ENCODE results near the gene MEGF11. TPM values are rescaled to one million over a fixed set of nuclear protein-coding genes. Genes with fewer than 3 reads are reported as not detected.

Gene MEGF11
- polyA plus RNA-seq, 1 of the 3 experiments (the other 2 are of a cell fraction) = not detected

DNA sequence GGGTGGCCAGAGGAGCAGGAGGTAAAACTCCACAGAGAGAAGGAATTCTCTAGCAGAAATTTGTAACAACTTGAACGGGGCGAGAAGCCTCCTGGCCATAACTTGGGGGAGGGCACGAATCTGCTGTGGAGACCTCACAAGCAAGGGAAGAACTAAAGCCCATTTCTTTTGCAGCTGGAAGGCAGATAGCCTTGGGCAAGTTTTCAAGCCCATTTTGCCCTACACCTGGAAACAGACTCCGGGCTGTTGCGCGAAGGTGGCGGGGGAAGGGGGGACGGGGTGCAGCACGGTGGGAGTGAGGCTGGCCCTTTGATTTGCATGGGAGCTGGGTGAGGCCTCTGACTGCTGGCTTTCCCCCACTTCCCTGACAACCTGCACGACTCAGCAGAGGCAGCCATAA lies 168.8 kb downstream of the MEGF11 start:
- H4K20me1 ChIP-seq (ENCODE audit: insufficient read depth) = no peaks in the 10 kb centered on the region
- no peak overlapping the region for H3K4me3 ChIP-seq (ENCODE audit: low read depth in 2 of 2, low read length in 1 of 2)
- ChIA-PET POLR2A (no interaction called here), CTCF (interaction anchor here (0.7 to 1.0 kb wide), 2 partner anchors 47 to 102 kb away, joined by 3 read pairs; no protein-coding TSS in a partner anchor)
- no peak for TF ChIP-seq RCOR1 (IDR thresholded peaks at IDR 0.05; ENCODE audit: low read length)
- TF ChIP-seq CHD2 (IDR thresholded peaks at IDR 0.05; ENCODE audit: low read length, partially characterized antibody) = no peak
- no peak for TF ChIP-seq CTCF (IDR thresholded peaks at IDR 0.05)
- TF ChIP-seq, protein P1, sequence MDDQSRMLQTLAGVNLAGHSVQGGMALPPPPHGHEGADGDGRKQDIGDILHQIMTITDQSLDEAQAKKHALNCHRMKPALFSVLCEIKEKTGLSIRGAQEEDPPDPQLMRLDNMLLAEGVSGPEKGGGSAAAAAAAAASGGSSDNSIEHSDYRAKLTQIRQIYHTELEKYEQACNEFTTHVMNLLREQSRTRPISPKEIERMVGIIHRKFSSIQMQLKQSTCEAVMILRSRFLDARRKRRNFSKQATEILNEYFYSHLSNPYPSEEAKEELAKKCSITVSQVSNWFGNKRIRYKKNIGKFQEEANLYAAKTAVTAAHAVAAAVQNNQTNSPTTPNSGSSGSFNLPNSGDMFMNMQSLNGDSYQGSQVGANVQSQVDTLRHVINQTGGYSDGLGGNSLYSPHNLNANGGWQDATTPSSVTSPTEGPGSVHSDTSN (IDR thresholded peaks at IDR 0.05) = no peak
- no peak for TF ChIP-seq EP300 (IDR thresholded peaks at IDR 0.05; ENCODE audit: borderline replicate concordance in 1 of 2, low read depth in 1 of 2, low read length in 1 of 2)
- TF ChIP-seq, protein P2, sequence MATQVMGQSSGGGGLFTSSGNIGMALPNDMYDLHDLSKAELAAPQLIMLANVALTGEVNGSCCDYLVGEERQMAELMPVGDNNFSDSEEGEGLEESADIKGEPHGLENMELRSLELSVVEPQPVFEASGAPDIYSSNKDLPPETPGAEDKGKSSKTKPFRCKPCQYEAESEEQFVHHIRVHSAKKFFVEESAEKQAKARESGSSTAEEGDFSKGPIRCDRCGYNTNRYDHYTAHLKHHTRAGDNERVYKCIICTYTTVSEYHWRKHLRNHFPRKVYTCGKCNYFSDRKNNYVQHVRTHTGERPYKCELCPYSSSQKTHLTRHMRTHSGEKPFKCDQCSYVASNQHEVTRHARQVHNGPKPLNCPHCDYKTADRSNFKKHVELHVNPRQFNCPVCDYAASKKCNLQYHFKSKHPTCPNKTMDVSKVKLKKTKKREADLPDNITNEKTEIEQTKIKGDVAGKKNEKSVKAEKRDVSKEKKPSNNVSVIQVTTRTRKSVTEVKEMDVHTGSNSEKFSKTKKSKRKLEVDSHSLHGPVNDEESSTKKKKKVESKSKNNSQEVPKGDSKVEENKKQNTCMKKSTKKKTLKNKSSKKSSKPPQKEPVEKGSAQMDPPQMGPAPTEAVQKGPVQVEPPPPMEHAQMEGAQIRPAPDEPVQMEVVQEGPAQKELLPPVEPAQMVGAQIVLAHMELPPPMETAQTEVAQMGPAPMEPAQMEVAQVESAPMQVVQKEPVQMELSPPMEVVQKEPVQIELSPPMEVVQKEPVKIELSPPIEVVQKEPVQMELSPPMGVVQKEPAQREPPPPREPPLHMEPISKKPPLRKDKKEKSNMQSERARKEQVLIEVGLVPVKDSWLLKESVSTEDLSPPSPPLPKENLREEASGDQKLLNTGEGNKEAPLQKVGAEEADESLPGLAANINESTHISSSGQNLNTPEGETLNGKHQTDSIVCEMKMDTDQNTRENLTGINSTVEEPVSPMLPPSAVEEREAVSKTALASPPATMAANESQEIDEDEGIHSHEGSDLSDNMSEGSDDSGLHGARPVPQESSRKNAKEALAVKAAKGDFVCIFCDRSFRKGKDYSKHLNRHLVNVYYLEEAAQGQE (IDR thresholded peaks at IDR 0.05; ENCODE audit: low read depth, low read length) = no peak
- no peak for TF ChIP-seq TEAD4 (IDR thresholded peaks at IDR 0.05; ENCODE audit: borderline replicate concordance, insufficient read depth)
- TF ChIP-seq, protein P3, sequence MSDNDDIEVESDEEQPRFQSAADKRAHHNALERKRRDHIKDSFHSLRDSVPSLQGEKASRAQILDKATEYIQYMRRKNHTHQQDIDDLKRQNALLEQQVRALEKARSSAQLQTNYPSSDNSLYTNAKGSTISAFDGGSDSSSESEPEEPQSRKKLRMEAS (IDR thresholded peaks at IDR 0.05; ENCODE audit: low read depth) = no peak
- TF ChIP-seq ELF1 (IDR thresholded peaks at IDR 0.05) = no peak
- TF ChIP-seq MXI1 (IDR thresholded peaks at IDR 0.05; ENCODE audit: low read depth, low read length) = no peak
- no peak for TF ChIP-seq FOXJ3 (CRISPR knock-in tag; IDR thresholded peaks at IDR 0.05)
- no peak for TF ChIP-seq TCF12 (IDR thresholded peaks at IDR 0.05)
- no peak for TF ChIP-seq RAD21 (IDR thresholded peaks at IDR 0.05; ENCODE audit: low read length)
- no peak for TF ChIP-seq RFX5 (IDR thresholded peaks at IDR 0.05; ENCODE audit: low read length)
- TF ChIP-seq NFIC (IDR thresholded peaks at IDR 0.05; ENCODE audit: borderline replicate concordance) = no peak
- no peak for TF ChIP-seq YY1 (IDR thresholded peaks at IDR 0.05; ENCODE audit: low read depth)
- no peak for TF ChIP-seq NRF1 (IDR thresholded peaks at IDR 0.05; ENCODE audit: low read depth, low read length)
- no peak for TF ChIP-seq RXRA (IDR thresholded peaks at IDR 0.05; ENCODE audit: borderline replicate concordance, low read depth)
- TF ChIP-seq, protein P4, sequence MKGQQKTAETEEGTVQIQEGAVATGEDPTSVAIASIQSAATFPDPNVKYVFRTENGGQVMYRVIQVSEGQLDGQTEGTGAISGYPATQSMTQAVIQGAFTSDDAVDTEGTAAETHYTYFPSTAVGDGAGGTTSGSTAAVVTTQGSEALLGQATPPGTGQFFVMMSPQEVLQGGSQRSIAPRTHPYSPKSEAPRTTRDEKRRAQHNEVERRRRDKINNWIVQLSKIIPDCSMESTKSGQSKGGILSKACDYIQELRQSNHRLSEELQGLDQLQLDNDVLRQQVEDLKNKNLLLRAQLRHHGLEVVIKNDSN (IDR thresholded peaks at IDR 0.05; ENCODE audit: borderline replicate concordance, low read depth) = no peak
- TF ChIP-seq GATA2 (CRISPR knock-in tag; IDR thresholded peaks at IDR 0.05) = no peak
- DNase-seq = no peak
- peaks cover 3% of the 10 kb centered on the region for H3F3A ChIP-seq (replicated peaks; ENCODE audit: insufficient read depth)
- no peak overlapping the region for H2AFZ ChIP-seq (ENCODE audit: low read depth)
- H3K4me2 ChIP-seq = no peak overlapping the region
- H3K9me3 ChIP-seq = no peaks in the 10 kb centered on the region
- H3K36me3 ChIP-seq (replicated peaks in 1 of 2; ENCODE audit: control insufficient read depth in 1 of 2, insufficient read depth in 2 of 2, low read length in 1 of 2) = no peaks in the 10 kb centered on the region
- H3K27me3 ChIP-seq (ENCODE audit: insufficient read depth) = no peaks in the 10 kb centered on the region; the same call in 1 of the 2 replicates
- H3K27ac ChIP-seq (ENCODE audit: low read depth in 2 of 2, low read length in 1 of 2) = no peak overlapping the region
- H3K79me2 ChIP-seq (ENCODE audit: insufficient read depth) = no peaks in the 10 kb centered on the region
- H3K4me1 ChIP-seq (ENCODE audit: control insufficient read depth in 1 of 2, insufficient read depth in 2 of 2, low read depth in 1 of 2, low read length in 1 of 2) = peaks cover 0 to 20% of the 10 kb centered on the region in 2 experiments; a peak in 2 of 4 replicates
- H3K9ac ChIP-seq = no peak overlapping the region
- WGBS (ENCODE audit: low lambda C conversion rate) = 86% methylated on average over 10 of the region's 10 CpGs
- no peaks in the 10 kb centered on the region for H3K9me2 ChIP-seq
